GM20431 (cell line): ENCODE data around the gene CACNA2D1.

ENCODE experiments used
- in situ Hi-C: fragments of 300-500 bp; cut with MseI, MboI; formaldehyde crosslinking; loops from one replicate; pipeline ENCODE4 v1.15.0; 2020; ENCODE audit warnings: low sequenced_read_pairs; ENCODE audit not compliant: unreplicated experiment

CACNA2D1 gene

GRCh38 chr7:82358009-82358578 lies 85.5 kb downstream of the CACNA2D1 start:
- in situ Hi-C loops, result no loop called here

GRCh38 chr7:82348251-82348650 lies 95.3 kb downstream of the CACNA2D1 start:
- in situ Hi-C loops, result no loop called here

DNA sequence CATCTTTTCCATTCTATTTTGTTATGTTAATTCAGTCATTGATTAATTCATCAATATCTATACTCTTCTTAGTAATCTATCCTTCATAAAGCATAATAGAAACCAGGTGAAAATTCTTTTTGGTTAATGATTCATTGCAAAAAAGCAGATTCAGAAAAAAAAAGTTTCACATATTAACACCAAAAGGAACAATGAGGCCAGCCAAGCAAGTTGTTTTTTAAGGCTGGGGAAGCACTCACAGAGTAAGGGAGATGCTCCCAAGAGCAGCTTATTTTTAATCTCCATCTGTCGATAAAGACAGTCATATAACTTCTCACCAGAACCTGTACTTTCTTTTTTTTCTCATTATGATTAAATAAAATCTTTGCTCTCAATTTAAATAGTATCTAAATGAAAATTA lies 95.8 kb downstream of the CACNA2D1 start:
- in situ Hi-C loops, result no loop called here

DNA sequence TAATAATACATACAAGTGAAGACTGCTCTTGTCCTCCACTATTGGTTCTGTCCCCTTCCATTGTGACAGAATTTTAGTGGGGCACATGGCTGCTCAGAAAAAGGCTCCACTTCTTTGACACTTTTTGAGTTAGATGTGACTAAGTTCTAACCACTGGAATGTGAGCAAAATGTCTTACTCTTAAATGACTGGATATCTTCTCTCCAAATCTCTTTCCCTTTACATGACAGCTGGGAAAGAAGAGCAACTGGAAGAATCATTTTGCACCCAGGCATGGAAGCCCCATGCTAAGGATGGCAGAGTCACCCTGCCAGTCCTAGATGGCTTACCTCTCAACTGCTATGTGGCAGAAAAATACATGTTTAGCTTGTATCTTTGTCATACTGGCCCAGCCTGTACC lies 97.7 kb downstream of the CACNA2D1 start:
- in situ Hi-C loops, result no loop called here

DNA sequence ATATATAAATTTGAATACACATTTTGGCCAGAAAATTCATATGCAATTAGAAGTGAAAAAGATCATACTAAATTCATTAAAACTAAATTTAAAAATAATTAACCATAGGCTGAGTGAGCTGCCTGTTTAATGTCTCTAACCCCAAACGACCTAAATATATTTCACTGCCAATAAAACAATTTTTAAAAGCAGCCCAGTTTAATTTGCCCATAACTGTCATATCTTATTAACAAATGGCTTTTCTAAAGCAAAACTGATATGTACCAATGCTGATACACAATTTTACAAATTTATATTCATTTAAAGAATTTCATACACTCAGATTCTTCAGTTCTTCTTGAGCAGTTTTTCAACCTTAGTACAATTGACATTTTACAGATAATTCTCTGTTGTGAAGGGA lies 99.9 kb downstream of the CACNA2D1 start:
- in situ Hi-C loops, result no loop called here

DNA sequence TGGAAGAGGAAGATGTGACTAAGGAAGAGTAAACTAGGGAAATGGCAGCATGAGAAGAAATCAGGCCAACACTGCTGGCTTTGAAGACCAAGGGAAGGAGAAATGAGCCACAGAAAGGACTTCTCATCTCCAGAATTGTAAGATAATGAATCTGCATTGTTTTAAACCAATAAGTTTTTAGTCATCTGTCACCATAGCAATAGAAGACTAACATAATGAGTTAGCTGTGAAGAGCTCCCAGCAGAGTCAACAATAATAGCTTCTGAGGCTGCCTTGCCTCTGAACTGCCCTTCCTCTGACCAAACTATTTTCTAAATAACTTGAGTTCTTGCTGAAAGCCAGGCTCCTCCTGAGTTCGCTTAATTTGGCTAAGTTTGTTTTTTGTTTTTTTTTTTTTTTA lies 103.6 kb downstream of the CACNA2D1 start:
- in situ Hi-C loops, result no loop called here

- in situ Hi-C loops, result no loop called here
Observed at GRCh38 chr7:82335927-82336326, 107.7 kb downstream of the CACNA2D1 start.

DNA sequence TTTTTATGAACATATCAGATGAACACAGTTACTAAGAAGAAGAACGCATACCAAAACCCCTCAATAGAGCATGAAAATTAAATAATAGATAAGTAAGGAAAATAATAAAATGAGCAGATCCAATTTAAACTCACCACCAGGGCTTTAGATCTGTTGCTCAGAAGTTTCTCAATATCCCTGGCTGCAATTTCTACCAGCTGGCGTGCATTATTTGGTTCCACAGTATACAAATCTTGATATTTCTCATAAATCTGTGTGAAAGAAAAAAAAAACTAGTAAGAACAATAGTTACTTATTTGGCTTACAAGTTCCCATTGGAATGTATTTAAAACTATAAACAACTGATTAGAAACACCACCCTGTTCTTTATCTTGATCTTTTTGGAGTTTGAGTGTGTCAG lies 108.6 kb downstream of the CACNA2D1 start:
- in situ Hi-C loops, result no loop called here

GRCh38 chr7:82331234-82331633 lies 112.3 kb downstream of the CACNA2D1 start:
- in situ Hi-C loops, result no loop called here

DNA sequence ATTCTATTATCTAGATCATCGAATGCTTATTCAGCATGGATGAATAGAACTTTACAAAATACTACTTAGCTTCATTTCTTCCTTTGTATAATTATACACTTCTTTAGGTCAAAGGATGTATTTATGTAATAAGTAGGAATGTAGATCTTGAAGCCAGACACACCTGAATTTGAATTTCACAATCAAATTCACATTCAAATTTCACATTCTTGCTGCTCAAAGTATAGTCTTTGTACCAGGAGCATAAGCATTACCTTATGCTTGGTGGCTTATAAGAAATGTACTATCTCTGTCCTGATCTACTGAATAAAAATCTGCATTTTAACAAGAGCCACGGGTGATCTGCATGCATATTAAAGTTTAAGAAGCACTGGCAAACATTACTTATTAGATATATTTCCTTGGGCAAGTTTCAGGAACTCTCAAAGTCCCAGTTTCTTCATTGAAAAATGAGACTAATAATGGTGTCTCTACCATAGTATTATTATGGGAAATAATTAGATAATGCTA lies 112.8 kb downstream of the CACNA2D1 start:
- in situ Hi-C loops, result no loop called here

DNA sequence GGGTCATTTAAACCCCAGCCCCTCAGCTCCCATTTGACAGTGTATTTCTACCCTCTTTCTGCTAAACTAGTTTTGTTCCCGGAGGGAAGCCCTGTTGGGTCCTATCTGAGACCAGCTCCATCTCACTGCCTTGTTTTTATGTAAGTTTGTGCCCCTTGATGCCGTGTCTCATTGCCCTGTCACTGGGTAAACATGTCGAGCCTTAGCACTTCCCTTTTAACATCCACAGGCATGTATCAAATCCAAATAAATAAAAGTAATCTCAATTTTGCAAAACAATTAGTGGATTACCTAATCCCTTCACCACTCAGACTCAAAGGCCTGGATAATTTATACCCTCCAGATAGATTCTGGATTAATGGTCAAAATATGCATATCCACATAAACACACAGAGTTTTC lies 115.7 kb downstream of the CACNA2D1 start:
- in situ Hi-C loops, result no loop called here

DNA sequence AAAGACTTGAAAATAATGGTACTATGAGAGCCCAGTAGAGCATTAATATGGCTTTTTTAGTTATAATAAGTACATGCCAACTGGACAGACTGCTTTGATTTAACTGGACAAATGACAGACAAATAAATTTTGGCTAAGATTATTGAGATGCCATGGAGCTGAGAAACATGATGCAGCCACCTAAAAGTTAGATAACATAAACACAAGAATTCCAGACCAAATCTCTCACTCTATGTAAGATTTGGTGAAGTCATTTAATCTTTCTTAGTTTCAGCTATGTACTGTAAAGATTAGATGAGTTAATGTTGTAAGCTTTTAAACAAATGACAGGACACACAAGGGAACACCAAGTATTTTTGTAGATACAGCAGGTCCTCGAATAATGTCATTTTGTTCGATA lies 118.2 kb downstream of the CACNA2D1 start:
- in situ Hi-C loops, result no loop called here

DNA sequence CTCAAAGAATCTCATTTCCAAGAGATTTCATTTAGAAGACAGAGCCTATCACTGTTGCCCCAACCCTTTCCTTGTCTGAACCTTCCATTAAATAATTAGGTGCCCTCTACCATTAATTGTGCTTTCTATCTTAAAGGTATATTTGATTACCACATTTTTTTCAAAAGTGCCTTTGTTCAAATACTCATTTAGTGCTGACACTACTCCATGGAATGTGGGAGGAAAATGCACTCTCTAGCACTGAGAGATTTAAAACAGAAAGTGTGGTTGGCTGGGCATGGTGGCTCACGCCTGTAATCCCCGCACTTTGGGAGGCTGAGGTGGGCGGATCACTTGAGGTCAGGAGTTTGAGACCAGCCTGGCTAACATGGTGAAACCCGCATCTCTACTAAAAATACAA lies 119.8 kb downstream of the CACNA2D1 start:
- in situ Hi-C loops, result no loop called here

DNA sequence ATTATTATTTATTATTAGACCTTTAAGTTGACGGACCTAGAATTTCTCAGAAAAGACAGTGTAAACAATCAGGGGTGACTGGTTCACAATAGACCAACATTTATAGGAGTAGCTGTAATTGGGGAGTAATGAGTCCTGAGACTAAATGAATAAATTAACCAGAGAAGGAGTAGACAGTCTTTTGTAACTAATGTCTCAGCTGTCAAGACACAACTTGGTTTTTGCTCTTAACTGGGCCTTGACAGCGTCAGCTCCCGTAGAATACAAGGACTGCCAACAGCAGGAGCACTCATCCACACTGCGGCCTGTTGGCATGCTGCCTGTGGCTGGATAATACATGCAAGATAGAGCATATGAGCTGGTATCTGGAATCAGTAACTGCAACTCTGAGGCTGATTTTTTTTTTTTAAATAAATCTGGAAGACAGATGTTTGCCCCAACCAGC lies 123.9 kb downstream of the CACNA2D1 start:
- in situ Hi-C loops, result no loop called here

GRCh38 chr7:82318786-82319185 lies 124.8 kb downstream of the CACNA2D1 start:
- in situ Hi-C loops, result no loop called here

DNA sequence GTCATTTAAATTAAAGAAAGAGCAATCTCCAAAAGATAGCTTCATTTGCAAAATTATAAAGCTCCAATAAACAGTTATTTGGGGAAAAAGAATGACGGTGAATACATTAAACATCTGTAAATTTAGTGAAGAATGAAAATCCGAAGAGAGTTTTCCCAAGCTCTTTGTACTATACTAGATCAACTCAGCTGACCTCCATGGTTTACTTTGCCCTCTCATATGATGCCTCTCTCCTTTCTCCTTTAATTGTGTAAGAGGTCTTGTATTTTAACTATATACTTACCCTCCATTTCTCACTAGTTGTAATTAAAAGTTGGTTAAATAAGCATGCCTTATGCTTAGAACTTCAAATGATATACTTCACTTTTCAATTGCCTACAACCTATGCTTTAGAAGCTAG lies 125.8 kb downstream of the CACNA2D1 start:
- in situ Hi-C loops, result no loop called here

GRCh38 chr7:82317257-82317721 lies 126.3 kb downstream of the CACNA2D1 start:
- in situ Hi-C loops, result no loop called here

DNA sequence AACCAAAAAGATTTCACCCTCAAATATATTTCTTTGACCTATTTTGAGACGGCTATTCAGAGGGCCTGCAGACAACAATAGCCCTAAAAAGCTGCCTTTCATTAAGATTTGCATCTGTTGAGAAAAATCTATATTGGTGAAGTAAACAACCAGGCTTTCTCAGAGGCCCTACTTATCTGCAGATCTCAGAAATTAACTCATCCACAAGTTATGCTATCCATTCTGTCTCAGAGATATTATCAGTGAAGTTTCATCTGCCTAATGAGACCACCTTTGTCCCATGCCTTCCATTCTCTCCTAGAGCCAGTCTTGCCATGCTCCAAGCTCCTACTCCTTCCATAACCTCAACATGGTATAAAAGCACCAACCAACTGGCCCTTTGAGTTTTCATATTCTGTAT lies 130.3 kb downstream of the CACNA2D1 start:
- in situ Hi-C loops, result no loop called here

GRCh38 chr7:82312646-82313045 lies 130.9 kb downstream of the CACNA2D1 start:
- in situ Hi-C loops, result no loop called here

- in situ Hi-C loops, result no loop called here
Observed at GRCh38 chr7:82305347-82306005, 138.1 kb downstream of the CACNA2D1 start.

DNA sequence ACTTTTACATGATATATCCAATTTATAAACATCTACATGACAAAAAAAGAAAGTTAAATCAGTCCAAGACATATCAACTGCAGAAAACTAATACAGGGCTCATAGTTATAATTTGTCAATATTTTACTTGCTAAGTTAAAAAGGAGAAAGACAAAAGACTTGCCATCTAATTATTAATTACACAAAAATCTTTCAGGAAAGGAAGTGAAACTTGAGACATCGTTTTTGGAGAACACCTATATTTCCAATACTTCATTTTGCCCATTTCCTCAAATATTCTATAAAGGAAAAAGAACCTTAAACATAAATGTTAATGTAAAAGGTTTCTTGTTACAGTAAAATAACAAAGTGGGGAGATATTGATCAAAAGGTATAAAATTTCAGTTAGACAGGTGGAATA lies 148.7 kb downstream of the CACNA2D1 start:
- in situ Hi-C loops, result no loop called here

GRCh38 chr7:82294382-82294784 lies 149.2 kb downstream of the CACNA2D1 start:
- in situ Hi-C loops, result no loop called here
